Peyer's patch (tissue), 4 donors: ENCODE data around the gene REPIN1. TPM values are rescaled to one million over a fixed set of nuclear protein-coding genes. Genes with fewer than 3 reads are reported as not detected.

Experiments
- DNase-seq, 3 donors: peaks; one replicate each; pipeline ENCODE4 v3.0.0-alpha.2; 2017 to 2019
- H3K27ac ChIP-seq, 4 donors: fragments of 200-600 bp; sonication (generic); one replicate each; pipeline ENCODE4 v1.5.1; 2016 to 2019
- H3K27me3 ChIP-seq, 2 donors: fragments of 200-600 bp; sonication (generic); one replicate each; pipeline ENCODE4 v1.5.1; 2019
- H3K36me3 ChIP-seq, 3 donors: fragments of 200-600 bp; sonication (generic); one replicate each; pipeline ENCODE4 v1.5.1; 2016 to 2019
- H3K4me1 ChIP-seq, 4 donors: fragments of 200-600 bp; sonication (generic); one replicate each; pipeline ENCODE4 v1.5.1; 2016 to 2019
- H3K4me3 ChIP-seq, 4 donors: fragments of 200-600 bp; sonication (generic); 1 replicate in 3 of 4; 2 replicates in 1 of 4; pipeline ENCODE4 v1.5.1; 2016 to 2019; ENCODE audit warnings: mild to moderate bottlenecking in 1 of 4
- H3K9me3 ChIP-seq, 4 donors: fragments of 200-600 bp; sonication (generic); one replicate each; pipeline ENCODE4 v1.5.1; 2016 to 2019; ENCODE audit warnings: mild to moderate bottlenecking in 1 of 4
- CTCF ChIP-seq, 6 experiments: fragments of 450-650 bp in 4 of 6; fragments of 200-600 bp in 2 of 6; sonication (generic) in 1 of 6; IDR thresholded peaks; one replicate each; pipeline ENCODE4 v1.5.1; 2017 to 2019; ENCODE audit warnings: antibody characterized with exemption in 6 of 6, mild to moderate bottlenecking in 3 of 6, moderate library complexity in 1 of 6
- POLR2A ChIP-seq, 2 donors: fragments of 450-650 bp; IDR thresholded peaks; one replicate each; pipeline ENCODE4 v1.5.1; 2017; ENCODE audit warnings: antibody characterized with exemption in 2 of 2, mild to moderate bottlenecking in 2 of 2, moderate library complexity in 2 of 2
- total RNA-seq, 4 donors: library from RNA; depleted of rRNA; stranded (reverse); fragments of >200 nt; gene quantifications; one replicate each; pipeline ENCODE4 v1.1.0, GENCODE V29; 2016

REPIN1 gene
- total RNA-seq, 4 donors from 2014 or later = 138 to 209 (median 159) TPM

DNA sequence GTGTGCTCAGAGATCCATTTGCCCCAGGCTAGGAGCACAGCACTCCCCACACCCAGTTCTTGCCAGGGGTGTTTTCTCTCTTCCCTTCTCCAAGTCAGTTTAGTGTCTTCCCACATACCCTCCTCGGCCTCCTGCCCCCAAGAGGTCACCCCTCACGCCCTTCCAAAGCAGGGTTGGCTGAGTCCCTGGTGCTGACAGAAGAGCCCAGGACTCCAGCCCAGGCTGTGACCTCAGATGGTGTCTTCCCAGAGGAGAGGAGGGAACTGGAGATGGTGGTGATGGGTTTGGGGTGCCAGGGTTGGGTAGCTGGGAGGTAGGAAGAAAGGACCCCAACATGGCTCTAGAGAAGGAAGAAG is 30.3 kb downstream of the REPIN1 start:
- Histone ChIP-seq H3K27me3 (no peaks in the 10 kb centered on the region), H3K27ac (no peak overlapping the region), H3K4me1 (peaks cover 0 to 12% (median 2%) of the 10 kb centered on the region in 4 donors), H3K36me3 (peaks cover 0 to 13% (median 0%) of the 10 kb centered on the region in 3 donors), H3K9me3 (no peaks in the 10 kb centered on the region), H3K4me3 (no peak overlapping the region)
- TF ChIP-seq POLR2A (IDR thresholded peaks at IDR 0.05) (no peak), CTCF (IDR thresholded peaks at IDR 0.05) (no peak)
- peak in 1 of 3 donors; percentile 30 for DNase-seq

DNA sequence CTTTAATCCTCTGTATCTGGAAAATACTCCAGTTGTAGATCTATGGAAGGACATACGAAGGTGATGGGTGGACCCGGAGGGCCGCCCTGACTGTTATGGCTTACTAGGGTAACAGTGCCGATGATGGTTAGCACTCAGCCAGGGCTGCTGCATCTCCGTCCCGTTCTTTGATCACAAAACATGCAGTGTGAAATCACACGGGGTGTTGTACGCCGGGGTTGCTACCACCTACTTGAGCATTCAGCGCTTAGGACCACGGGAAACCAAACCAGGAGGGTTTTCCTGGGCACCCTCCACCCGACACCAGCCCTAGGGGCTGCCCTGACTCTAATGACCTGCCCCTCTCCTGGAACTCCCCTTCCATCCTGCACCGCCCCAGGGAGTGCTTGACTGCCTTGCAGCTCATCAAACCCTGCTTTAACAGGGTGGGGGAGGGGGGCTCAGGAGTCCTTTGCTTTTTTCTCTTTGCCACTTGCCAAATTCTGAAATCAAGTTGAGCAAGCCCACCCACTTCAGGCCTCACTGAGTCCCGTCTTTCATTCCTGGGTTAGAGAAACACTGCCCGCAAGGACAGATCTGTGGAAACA is 30.9 kb downstream of the REPIN1 start:
- no peaks in the 10 kb centered on the region for H3K27me3 ChIP-seq
- H3K36me3 ChIP-seq = peaks cover 0 to 13% (median 0%) of the 10 kb centered on the region in 3 donors
- H3K4me3 ChIP-seq = no peak overlapping the region
- peaks cover 0 to 18% (median 5%) of the 10 kb centered on the region in 4 donors for H3K4me1 ChIP-seq
- DNase-seq = peak in 1 of 3 donors; percentile 24
- H3K9me3 ChIP-seq = no peaks in the 10 kb centered on the region
- no peak overlapping the region for H3K27ac ChIP-seq
- TF ChIP-seq POLR2A (IDR thresholded peaks at IDR 0.05) = no peak
- TF ChIP-seq CTCF (IDR thresholded peaks at IDR 0.05) = no peak

GRCh38 chr7:150400008-150400787 is 31.6 kb downstream of the REPIN1 start:
- TF ChIP-seq POLR2A (IDR thresholded peaks at IDR 0.05) (no peak), CTCF (IDR thresholded peaks at IDR 0.05) (no peak)
- Histone ChIP-seq H3K36me3 (peaks cover 0 to 13% (median 0%) of the 10 kb centered on the region in 3 donors), H3K27me3 (no peaks in the 10 kb centered on the region), H3K4me3 (no peak overlapping the region), H3K9me3 (no peaks in the 10 kb centered on the region), H3K4me1 (peaks cover 0 to 19% (median 5%) of the 10 kb centered on the region in 4 donors), H3K27ac (no peak overlapping the region)
- no peak for DNase-seq

- H3K27ac ChIP-seq = no peak overlapping the region
- peaks cover 1 to 21% (median 5%) of the 10 kb centered on the region in 4 donors for H3K4me1 ChIP-seq
- no peaks in the 10 kb centered on the region for H3K27me3 ChIP-seq
- no peak overlapping the region for H3K4me3 ChIP-seq
- DNase-seq = no peak
- TF ChIP-seq CTCF (IDR thresholded peaks at IDR 0.05) = no peak
- TF ChIP-seq POLR2A (IDR thresholded peaks at IDR 0.05) = no peak
- no peaks in the 10 kb centered on the region for H3K9me3 ChIP-seq
- H3K36me3 ChIP-seq = peaks cover 0 to 13% (median 0%) of the 10 kb centered on the region in 3 donors
Observed at GRCh38 chr7:150400788-150401423, 32.3 kb downstream of the REPIN1 start.

DNA sequence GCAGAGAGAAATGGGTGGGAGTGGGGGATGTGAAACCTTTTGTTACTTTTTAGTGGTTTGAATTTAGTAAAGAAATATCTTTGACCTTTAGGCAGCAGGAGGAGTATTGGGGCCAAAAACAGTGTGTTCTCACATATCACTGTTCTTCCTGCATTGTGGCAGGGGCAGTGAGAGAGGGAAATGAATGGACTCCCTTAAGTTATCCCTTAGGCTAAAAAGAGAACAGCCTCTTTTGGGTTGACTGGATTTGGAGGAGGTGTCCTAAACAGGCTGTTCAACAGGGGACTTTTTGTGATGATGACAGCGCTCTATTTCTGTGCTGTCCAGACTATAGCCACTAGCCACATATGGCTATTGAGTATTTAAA is 32.8 kb downstream of the REPIN1 start:
- Histone ChIP-seq H3K27me3 (no peaks in the 10 kb centered on the region), H3K9me3 (no peaks in the 10 kb centered on the region), H3K4me1 (peaks cover 5 to 26% (median 7%) of the 10 kb centered on the region in 4 donors), H3K4me3 (no peak overlapping the region), H3K27ac (no peak overlapping the region), H3K36me3 (peaks cover 0 to 10% (median 0%) of the 10 kb centered on the region in 3 donors)
- TF ChIP-seq CTCF (IDR thresholded peaks at IDR 0.05) (no peak), POLR2A (IDR thresholded peaks at IDR 0.05) (no peak)
- no peak for DNase-seq
